Measurements from ENCODE around the gene PIN1. TPM values are rescaled to one million over a fixed set of nuclear protein-coding genes. Genes with fewer than 3 reads are reported as not detected.

The PIN1 gene
- total and polyA plus RNA-seq, 2 experiments from 2014 or later = 102 to 124 TPM

DNA sequence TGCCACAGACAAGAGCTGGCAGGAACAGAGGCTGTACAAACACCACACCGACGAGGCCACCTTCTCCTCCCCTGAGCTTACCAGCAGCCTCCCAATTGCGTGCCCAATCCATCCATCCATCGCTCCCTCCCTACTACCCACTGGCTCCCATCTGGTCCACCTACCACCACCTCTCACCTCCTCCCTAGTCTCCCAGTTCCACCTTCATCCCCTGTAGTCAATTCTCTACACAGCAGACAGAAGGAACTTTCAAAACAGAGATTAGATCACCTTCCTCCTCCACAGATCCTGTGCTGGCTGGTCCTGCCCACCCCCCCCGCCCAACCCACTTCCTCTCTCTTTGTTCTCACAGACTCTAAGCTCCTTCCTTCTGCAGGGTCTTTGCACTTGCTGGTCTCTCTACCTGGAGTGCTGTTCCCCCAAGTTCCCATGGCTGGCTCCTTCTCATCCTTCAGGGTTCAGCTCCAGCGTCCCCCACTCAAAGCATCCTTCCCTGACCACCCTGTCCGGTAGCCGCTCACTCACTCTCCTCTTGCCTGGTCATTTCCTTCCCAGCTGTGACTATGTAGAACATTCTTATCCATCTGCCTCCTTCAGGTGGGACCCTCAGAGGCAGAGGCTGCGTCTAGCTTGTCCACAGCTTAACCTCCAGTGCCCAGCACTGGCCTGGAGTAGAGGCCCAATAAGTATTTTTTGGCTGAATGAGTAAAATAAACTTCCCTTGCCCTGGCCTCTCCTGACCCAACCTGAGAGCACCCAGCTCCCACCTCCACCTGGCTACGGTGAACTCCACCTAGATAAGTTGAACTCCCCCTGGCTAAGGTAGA, 23.0 kb downstream of the PIN1 start:
- TF ChIP-seq EZH2phosphoT487 (IDR thresholded peaks at IDR 0.05; ENCODE audit: insufficient read depth, low read depth) = no peak
- no peak for TF ChIP-seq EZH2 (IDR thresholded peaks at IDR 0.05; ENCODE audit: insufficient read depth, poor library complexity, severe bottlenecking)
- Histone ChIP-seq H2AFZ (no peak overlapping the region), H3K9ac (no peak overlapping the region), H3K36me3 (ENCODE audit: low read depth) (no peaks in the 10 kb centered on the region), H3K27me3 (replicated peaks; ENCODE audit: insufficient read depth) (no peaks in the 10 kb centered on the region), H3K9me3 (ENCODE audit: low read depth) (no peaks in the 10 kb centered on the region), H3K4me3 (no peak overlapping the region), H3F3A (ENCODE audit: insufficient read depth) (no peaks in the 10 kb centered on the region), H3K9me2 (ENCODE audit: insufficient read depth) (no peaks in the 10 kb centered on the region), H3K4me1 (ENCODE audit: insufficient read depth) (0 out of 2 replicates have a peak, but pooled peaks cover 2% of the 10 kb centered on the region), H3K4me2 (ENCODE audit: unreplicated experiment) (no peak overlapping the region), H3K79me2 (ENCODE audit: insufficient read depth) (no peaks in the 10 kb centered on the region), H4K20me1 (ENCODE audit: insufficient read depth) (no peaks in the 10 kb centered on the region), H3K27ac (no peak overlapping the region)
- in situ Hi-C loops (cut with MboI) = no loop called here
- DNase-seq = no peak
- WGBS, 2 experiments (ENCODE audit: low coverage in 1 of 2, low lambda C conversion rate in 2 of 2, missing lambda C conversion rate in 2 of 2) = 91 to 95% methylated on average over 10 of the region's 10 CpGs

DNA sequence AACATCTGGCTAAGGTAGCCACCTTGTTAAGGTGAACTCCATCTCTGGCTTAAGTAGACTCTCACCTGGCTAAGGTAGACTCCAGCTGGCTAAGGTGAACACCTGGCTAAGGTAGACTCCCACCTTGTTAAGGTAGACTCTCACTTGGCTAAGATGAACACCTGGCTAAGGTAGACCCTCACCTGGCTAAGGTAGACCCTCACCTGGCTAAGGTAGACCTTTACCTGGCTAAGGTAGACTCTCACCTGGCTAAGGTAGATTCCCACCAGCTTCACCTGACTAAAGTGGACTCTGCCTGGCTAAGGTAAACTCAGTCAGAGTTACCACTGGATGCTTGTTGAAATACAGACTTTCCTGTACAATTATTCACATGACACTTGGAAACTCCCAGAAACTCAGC, 23.6 kb downstream of the PIN1 start:
- no peaks in the 10 kb centered on the region for H3K9me2 ChIP-seq (ENCODE audit: insufficient read depth)
- H3K9me3 ChIP-seq (ENCODE audit: low read depth) = no peaks in the 10 kb centered on the region
- H3K4me2 ChIP-seq (ENCODE audit: unreplicated experiment) = no peak overlapping the region
- no peak for TF ChIP-seq EZH2phosphoT487 (IDR thresholded peaks at IDR 0.05; ENCODE audit: insufficient read depth, low read depth)
- no peak for TF ChIP-seq EZH2 (IDR thresholded peaks at IDR 0.05; ENCODE audit: insufficient read depth, poor library complexity, severe bottlenecking)
- no peaks in the 10 kb centered on the region for H3K27me3 ChIP-seq (replicated peaks; ENCODE audit: insufficient read depth)
- no peaks in the 10 kb centered on the region for H3K79me2 ChIP-seq (ENCODE audit: insufficient read depth)
- no peak overlapping the region for H3K9ac ChIP-seq
- in situ Hi-C loops (cut with MboI) = no loop called here
- H2AFZ ChIP-seq = no peak overlapping the region
- no peak for DNase-seq
- no peaks in the 10 kb centered on the region for H4K20me1 ChIP-seq (ENCODE audit: insufficient read depth)
- no peak overlapping the region for H3K27ac ChIP-seq
- H3K36me3 ChIP-seq (ENCODE audit: low read depth) = no peaks in the 10 kb centered on the region
- no peak overlapping the region for H3K4me3 ChIP-seq
- H3K4me1 ChIP-seq (ENCODE audit: insufficient read depth) = no peaks in the 10 kb centered on the region
- H3F3A ChIP-seq (ENCODE audit: insufficient read depth) = no peaks in the 10 kb centered on the region

GRCh38 chr19:9860407-9860806, 25.3 kb downstream of the PIN1 start:
- no peak for TF ChIP-seq EZH2 (IDR thresholded peaks at IDR 0.05; ENCODE audit: insufficient read depth, poor library complexity, severe bottlenecking)
- no peak for TF ChIP-seq EZH2phosphoT487 (IDR thresholded peaks at IDR 0.05; ENCODE audit: insufficient read depth, low read depth)

DNA sequence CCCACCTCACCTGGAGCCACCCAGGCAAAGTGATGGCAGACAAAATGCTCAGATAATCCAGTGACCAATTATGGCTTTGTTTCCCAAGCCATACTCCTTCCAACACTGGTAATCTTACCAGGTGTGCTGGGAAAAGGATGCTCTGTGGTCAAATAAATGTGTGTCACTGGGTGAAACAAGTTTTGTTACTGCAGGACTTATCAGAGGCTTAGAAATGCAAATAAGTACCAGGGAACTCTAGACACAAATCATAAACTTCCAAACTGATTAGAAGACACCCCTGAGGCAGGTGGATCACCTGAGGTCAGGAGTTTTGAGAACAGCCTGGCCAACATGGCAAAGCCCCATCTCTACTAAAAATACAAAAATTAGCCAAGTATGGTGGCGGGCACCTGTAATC, 26.4 kb downstream of the PIN1 start:
- 92 to 100% methylated on average over 1 of the region's 1 CpG for WGBS, 2 experiments (ENCODE audit: low coverage in 1 of 2, low lambda C conversion rate in 2 of 2, missing lambda C conversion rate in 2 of 2)
- Histone ChIP-seq H3K9ac (no peak overlapping the region), H3K36me3 (ENCODE audit: low read depth) (no peaks in the 10 kb centered on the region), H3K9me2 (ENCODE audit: insufficient read depth) (no peaks in the 10 kb centered on the region), H3K4me1 (ENCODE audit: insufficient read depth) (no peaks in the 10 kb centered on the region), H3K4me3 (no peak overlapping the region), H3K27me3 (replicated peaks; ENCODE audit: insufficient read depth) (no peaks in the 10 kb centered on the region), H3K27ac (no peak overlapping the region), H4K20me1 (ENCODE audit: insufficient read depth) (no peaks in the 10 kb centered on the region), H3K9me3 (ENCODE audit: low read depth) (no peaks in the 10 kb centered on the region), H3K4me2 (ENCODE audit: unreplicated experiment) (no peak overlapping the region), H3F3A (ENCODE audit: insufficient read depth) (no peaks in the 10 kb centered on the region), H2AFZ (no peak overlapping the region), H3K79me2 (ENCODE audit: insufficient read depth) (no peaks in the 10 kb centered on the region)
- TF ChIP-seq EZH2phosphoT487 (IDR thresholded peaks at IDR 0.05; ENCODE audit: insufficient read depth, low read depth) = no peak
- no peak for TF ChIP-seq EZH2 (IDR thresholded peaks at IDR 0.05; ENCODE audit: insufficient read depth, poor library complexity, severe bottlenecking)
- in situ Hi-C loops (cut with MboI) = no loop called here
- no peak for DNase-seq

More at GRCh38 chr19:9860407-9860806, 25.3 kb downstream of the PIN1 start:
- H3K4me3 ChIP-seq = no peak overlapping the region
- H3K27ac ChIP-seq = no peak overlapping the region
- H3K9me2 ChIP-seq (ENCODE audit: insufficient read depth) = no peaks in the 10 kb centered on the region
- H3K79me2 ChIP-seq (ENCODE audit: insufficient read depth) = no peaks in the 10 kb centered on the region
- H3K27me3 ChIP-seq (replicated peaks; ENCODE audit: insufficient read depth) = no peaks in the 10 kb centered on the region
- no peaks in the 10 kb centered on the region for H3K9me3 ChIP-seq (ENCODE audit: low read depth)
- no peak overlapping the region for H3K4me2 ChIP-seq (ENCODE audit: unreplicated experiment)
- H2AFZ ChIP-seq = no peak overlapping the region
- H3K4me1 ChIP-seq (ENCODE audit: insufficient read depth) = no peaks in the 10 kb centered on the region
- no peak overlapping the region for H3K9ac ChIP-seq
- no peaks in the 10 kb centered on the region for H4K20me1 ChIP-seq (ENCODE audit: insufficient read depth)
- no peaks in the 10 kb centered on the region for H3F3A ChIP-seq (ENCODE audit: insufficient read depth)
- no peaks in the 10 kb centered on the region for H3K36me3 ChIP-seq (ENCODE audit: low read depth)
- WGBS, 2 experiments (ENCODE audit: low coverage in 1 of 2, low lambda C conversion rate in 2 of 2, missing lambda C conversion rate in 2 of 2) = 85% methylated on average over 8 of the region's 8 CpGs
- DNase-seq = no peak
- in situ Hi-C loops (cut with MboI) = no loop called here
